Fibroblast of lung (primary cell): Measurements from ENCODE around the gene MAST2. TPM values are rescaled to one million over a fixed set of nuclear protein-coding genes. Genes with fewer than 3 reads are reported as not detected.

Experiments
- DNase-seq, 2 donors: peaks; one replicate each; pipeline versions ENCODE4 v3.0.0 to v3.0.0-alpha.2; 2010; ENCODE audit warnings: low read depth in 2 of 2
- H2AFZ ChIP-seq: 2 replicates; pipeline ENCODE4 v1.5.1; 2012; ENCODE audit warnings: low read length, control low read depth, inconsistent platforms
- H3K27ac ChIP-seq: 2 replicates; pipeline ENCODE4 v1.5.1; 2011; ENCODE audit warnings: low read length, control low read depth; ENCODE audit not compliant: insufficient read depth
- H3K27me3 ChIP-seq: 2 replicates; pipeline ENCODE4 v1.5.1; 2011; ENCODE audit warnings: mild to moderate bottlenecking, low read length; ENCODE audit not compliant: control insufficient read depth, insufficient read depth
- H3K36me3 ChIP-seq: 2 replicates; pipeline ENCODE4 v1.5.1; 2011; ENCODE audit warnings: low read length; ENCODE audit not compliant: control insufficient read depth, insufficient read depth
- H3K4me1 ChIP-seq: 2 replicates; pipeline ENCODE4 v1.5.1; 2011; ENCODE audit warnings: low read length; ENCODE audit not compliant: control insufficient read depth, insufficient read depth; ENCODE audit errors: extremely low read depth
- H3K4me2 ChIP-seq: 2 replicates; pipeline ENCODE4 v1.5.1; 2011; ENCODE audit warnings: low read length, control low read depth; ENCODE audit not compliant: insufficient read depth; ENCODE audit errors: extremely low read depth
- H3K4me3 ChIP-seq, 4 experiments: fragments of 200-600 bp in 1 of 4; sonication (generic) in 1 of 4; replicated peaks in 1 of 4; 2 replicates each; pipeline ENCODE4 v1.5.1; 2011 to 2016; ENCODE audit warnings: low read length in 4 of 4, low read depth in 3 of 4, mild to moderate bottlenecking in 3 of 4, control low read depth in 2 of 4, inconsistent platforms in 1 of 4, mixed read lengths in 1 of 4; ENCODE audit not compliant: insufficient read depth in 1 of 4; ENCODE audit errors: control extremely low read depth in 1 of 4
- H3K79me2 ChIP-seq: 2 replicates; pipeline ENCODE4 v1.5.1; 2012; ENCODE audit warnings: mild to moderate bottlenecking, low read length, inconsistent platforms; ENCODE audit not compliant: control insufficient read depth, insufficient read depth
- H3K9ac ChIP-seq: 2 replicates; pipeline ENCODE4 v1.5.1; 2011; ENCODE audit warnings: mild to moderate bottlenecking, low read length, control low read depth; ENCODE audit not compliant: insufficient read depth
- H3K9me3 ChIP-seq: 2 replicates; pipeline ENCODE4 v1.5.1; 2012; ENCODE audit warnings: low read depth, low read length; ENCODE audit not compliant: control insufficient read depth, insufficient read depth
- H4K20me1 ChIP-seq: 2 replicates; pipeline ENCODE4 v1.5.1; 2011; ENCODE audit warnings: low read length; ENCODE audit not compliant: control insufficient read depth, insufficient read depth; ENCODE audit errors: extremely low read depth
- EZH2 ChIP-seq: IDR thresholded peaks from 2 replicates; pipeline ENCODE4 v1.5.1; 2012; ENCODE audit warnings: low read length, control low read depth, mild to moderate bottlenecking; ENCODE audit errors: missing control alignments
- polyA plus RNA-seq, 2 donors: library from polyadenylated mRNA; depleted of rRNA in 1 of 2; stranded (reverse) in 1 of 2; unstranded in 1 of 2; fragments of >200 nt; gene quantifications; 2 replicates each; pipeline ENCODE4 v1.2.1, GENCODE V29; 2011 to 2012; ENCODE audit warnings: missing spikeins in 1 of 2
- total RNA-seq: library from RNA; depleted of rRNA; stranded (reverse); fragments of >200 nt; gene quantifications from 2 replicates; pipeline ENCODE4 v1.2.1, GENCODE V29; 2014
- TF ChIP-seq, protein P1 (sequence below), 2 donors: IDR thresholded peaks in 1 of 2; conservative IDR thresholded peaks in 1 of 2; 1 replicate in 1 of 2; 2 replicates in 1 of 2; pipeline ENCODE4 v1.5.1; 2011 to 2012; ENCODE audit warnings: low read length in 2 of 2, control low read depth in 1 of 2, inconsistent platforms in 1 of 2, low read depth in 1 of 2, mild to moderate bottlenecking in 1 of 2

Gene MAST2
- total and polyA plus RNA-seq, 2 donors (not counting 1 experiment from before 2014, with no cell fraction given): 17.5 to 24.9 TPM

DNA sequence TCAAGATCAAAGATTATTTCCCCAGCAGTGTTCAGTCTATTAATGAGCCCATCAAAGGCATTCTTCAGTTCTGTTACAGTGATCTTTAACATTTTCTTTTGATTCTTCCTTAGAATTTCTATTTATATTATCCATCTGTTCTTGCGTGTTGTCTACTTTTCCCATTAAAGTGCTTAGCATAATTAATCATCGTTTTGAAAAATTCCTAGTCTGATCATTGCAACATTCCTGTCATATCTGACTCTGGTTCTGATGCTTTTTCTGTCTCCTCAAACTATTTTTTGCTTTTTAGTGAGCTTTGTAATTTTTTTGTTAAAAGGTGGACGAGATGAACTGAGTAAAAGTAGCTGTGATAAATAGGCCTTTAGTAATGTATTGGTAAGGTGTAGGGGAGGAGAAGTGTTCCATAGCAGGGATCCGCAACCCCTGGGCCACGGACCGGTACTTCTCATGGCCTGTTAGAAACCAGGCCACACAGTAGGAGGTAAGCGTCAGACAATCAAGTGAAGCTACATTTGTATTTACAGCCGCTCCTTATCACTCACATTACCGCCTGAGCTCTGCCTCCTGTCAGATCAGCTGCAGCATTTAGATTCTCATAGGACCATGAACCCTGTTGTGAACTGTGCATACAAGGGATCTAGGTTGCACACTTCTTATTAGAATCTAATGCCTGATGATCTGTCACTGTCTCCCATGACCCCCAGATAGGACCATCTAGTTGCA, 165.7 kb downstream of the MAST2 start:
- no peaks in the 10 kb centered on the region for H3K9me3 ChIP-seq
- H2AFZ ChIP-seq: no peak overlapping the region
- H3K79me2 ChIP-seq: no peaks in the 10 kb centered on the region
- peaks cover 1% of the 10 kb centered on the region for H3K36me3 ChIP-seq
- no peak overlapping the region for H3K4me3 ChIP-seq
- no peak overlapping the region for H3K27ac ChIP-seq
- no peak overlapping the region for H3K9ac ChIP-seq
- no peaks in the 10 kb centered on the region for H3K27me3 ChIP-seq
- H4K20me1 ChIP-seq: no peaks in the 10 kb centered on the region
- DNase-seq: no peak
- TF ChIP-seq EZH2: no peak
- TF ChIP-seq, protein P1, sequence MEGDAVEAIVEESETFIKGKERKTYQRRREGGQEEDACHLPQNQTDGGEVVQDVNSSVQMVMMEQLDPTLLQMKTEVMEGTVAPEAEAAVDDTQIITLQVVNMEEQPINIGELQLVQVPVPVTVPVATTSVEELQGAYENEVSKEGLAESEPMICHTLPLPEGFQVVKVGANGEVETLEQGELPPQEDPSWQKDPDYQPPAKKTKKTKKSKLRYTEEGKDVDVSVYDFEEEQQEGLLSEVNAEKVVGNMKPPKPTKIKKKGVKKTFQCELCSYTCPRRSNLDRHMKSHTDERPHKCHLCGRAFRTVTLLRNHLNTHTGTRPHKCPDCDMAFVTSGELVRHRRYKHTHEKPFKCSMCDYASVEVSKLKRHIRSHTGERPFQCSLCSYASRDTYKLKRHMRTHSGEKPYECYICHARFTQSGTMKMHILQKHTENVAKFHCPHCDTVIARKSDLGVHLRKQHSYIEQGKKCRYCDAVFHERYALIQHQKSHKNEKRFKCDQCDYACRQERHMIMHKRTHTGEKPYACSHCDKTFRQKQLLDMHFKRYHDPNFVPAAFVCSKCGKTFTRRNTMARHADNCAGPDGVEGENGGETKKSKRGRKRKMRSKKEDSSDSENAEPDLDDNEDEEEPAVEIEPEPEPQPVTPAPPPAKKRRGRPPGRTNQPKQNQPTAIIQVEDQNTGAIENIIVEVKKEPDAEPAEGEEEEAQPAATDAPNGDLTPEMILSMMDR (conservative IDR thresholded peaks at IDR 0.05 in 1 of 2, IDR thresholded peaks at IDR 0.05 in 1 of 2; ENCODE audit: low read depth in 1 of 2, low read length in 2 of 2): no peak
- H3K4me2 ChIP-seq: no peak overlapping the region
- no peaks in the 10 kb centered on the region for H3K4me1 ChIP-seq

DNA sequence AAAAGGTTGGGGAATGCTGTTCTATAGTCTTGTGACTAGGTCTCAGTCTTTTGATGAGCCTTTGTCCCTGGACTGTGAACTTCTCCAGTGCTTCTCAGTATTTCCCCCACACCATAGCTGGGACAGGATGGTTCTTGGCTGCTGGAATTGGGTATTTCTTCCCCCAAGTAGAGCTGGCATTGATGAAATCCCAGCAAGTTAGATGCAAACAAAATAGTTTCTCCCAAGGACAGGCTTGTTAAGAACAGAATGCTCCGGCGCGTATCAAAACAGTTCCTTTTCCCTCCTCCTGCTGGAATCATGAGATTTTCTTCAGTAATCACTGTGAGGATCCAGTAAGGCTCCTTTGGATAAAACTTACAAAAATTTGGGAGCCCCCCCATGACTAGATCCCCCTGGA, 166.5 kb downstream of the MAST2 start:
- H3K9me3 ChIP-seq: no peaks in the 10 kb centered on the region
- H3K27ac ChIP-seq: no peak overlapping the region
- peaks cover 1% of the 10 kb centered on the region for H3K36me3 ChIP-seq
- H3K9ac ChIP-seq: no peak overlapping the region
- no peaks in the 10 kb centered on the region for H3K4me1 ChIP-seq
- no peak overlapping the region for H2AFZ ChIP-seq
- DNase-seq: no peak
- no peaks in the 10 kb centered on the region for H3K79me2 ChIP-seq
- TF ChIP-seq, protein P1 (conservative IDR thresholded peaks at IDR 0.05 in 1 of 2, IDR thresholded peaks at IDR 0.05 in 1 of 2; ENCODE audit: low read depth in 1 of 2, low read length in 2 of 2): no peak
- no peak for TF ChIP-seq EZH2
- no peak overlapping the region for H3K4me3 ChIP-seq
- H3K27me3 ChIP-seq: no peaks in the 10 kb centered on the region
- no peaks in the 10 kb centered on the region for H4K20me1 ChIP-seq
- no peak overlapping the region for H3K4me2 ChIP-seq

DNA sequence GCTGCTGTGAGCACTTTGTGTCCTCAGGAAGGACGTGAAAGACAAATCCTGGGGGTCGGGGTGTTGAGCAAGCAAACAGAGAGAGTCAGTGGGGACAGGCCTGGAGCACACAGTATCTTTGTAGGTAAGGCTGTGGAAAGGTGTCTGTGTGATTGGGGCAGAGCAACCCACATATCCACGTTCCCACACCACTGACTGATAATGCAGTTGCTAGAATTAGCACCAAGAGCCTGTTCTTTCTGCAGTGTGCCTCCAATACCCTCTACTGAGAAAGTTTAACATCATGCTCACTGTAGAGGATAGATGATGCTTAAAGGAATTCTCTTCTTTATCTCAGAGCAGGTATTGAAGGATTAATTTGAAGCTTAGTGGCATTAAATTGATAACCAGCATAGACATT, 167.9 kb downstream of the MAST2 start:
- H4K20me1 ChIP-seq: no peaks in the 10 kb centered on the region
- H3K4me3 ChIP-seq: no peak overlapping the region
- DNase-seq: no peak
- H3K27ac ChIP-seq: no peak overlapping the region
- no peaks in the 10 kb centered on the region for H3K79me2 ChIP-seq
- peaks cover 1% of the 10 kb centered on the region for H3K36me3 ChIP-seq
- H3K27me3 ChIP-seq: no peaks in the 10 kb centered on the region
- H3K4me1 ChIP-seq: no peaks in the 10 kb centered on the region
- H3K4me2 ChIP-seq: no peak overlapping the region
- no peak overlapping the region for H3K9ac ChIP-seq
- H2AFZ ChIP-seq: no peak overlapping the region
- no peaks in the 10 kb centered on the region for H3K9me3 ChIP-seq
- no peak for TF ChIP-seq EZH2
- TF ChIP-seq, protein P1 (conservative IDR thresholded peaks at IDR 0.05 in 1 of 2, IDR thresholded peaks at IDR 0.05 in 1 of 2; ENCODE audit: low read depth in 1 of 2, low read length in 2 of 2): no peak
